Effector memory CD8-positive, alpha-beta T cell (primary cell): ENCODE data around the gene GSE1.

Experiments
- ATAC-seq: fragments of 150-1000 bp; cut with Tn5 transposase; replicated peaks from 2 replicates; pipeline ENCODE4 v1.10.0; 2021; ENCODE audit warnings: mild to moderate bottlenecking, moderate library complexity
- DNase-seq, 3 experiments: peaks; one replicate each; pipeline ENCODE4 v3.0.0; 2021
- H3K27ac Mint-ChIP-seq, 2 donors: one replicate each; pipeline ENCODE4 v1.8.0; 2022; ENCODE audit warnings: mild to moderate bottlenecking in 2 of 2, mixed read lengths in 2 of 2, moderate library complexity in 2 of 2
- H3K27me3 Mint-ChIP-seq, 2 donors: one replicate each; pipeline ENCODE4 v1.8.0; 2022; ENCODE audit warnings: mixed read lengths in 2 of 2
- H3K36me3 Mint-ChIP-seq: one replicate; pipeline ENCODE4 v1.8.0; 2022; ENCODE audit warnings: mild to moderate bottlenecking, moderate library complexity, mixed read lengths; ENCODE audit not compliant: insufficient read depth
- H3K4me1 Mint-ChIP-seq, 2 donors: one replicate each; pipeline ENCODE4 v1.8.0; 2022; ENCODE audit warnings: low read depth in 2 of 2, mixed read lengths in 2 of 2
- H3K4me3 Mint-ChIP-seq, 2 donors: one replicate each; pipeline ENCODE4 v1.8.0; 2022; ENCODE audit warnings: mild to moderate bottlenecking in 2 of 2, mixed read lengths in 2 of 2, moderate library complexity in 2 of 2
- H3K9me3 Mint-ChIP-seq, 2 donors: one replicate each; pipeline ENCODE4 v1.8.0; 2022; ENCODE audit warnings: mixed read lengths in 2 of 2

GSE1 gene

DNA sequence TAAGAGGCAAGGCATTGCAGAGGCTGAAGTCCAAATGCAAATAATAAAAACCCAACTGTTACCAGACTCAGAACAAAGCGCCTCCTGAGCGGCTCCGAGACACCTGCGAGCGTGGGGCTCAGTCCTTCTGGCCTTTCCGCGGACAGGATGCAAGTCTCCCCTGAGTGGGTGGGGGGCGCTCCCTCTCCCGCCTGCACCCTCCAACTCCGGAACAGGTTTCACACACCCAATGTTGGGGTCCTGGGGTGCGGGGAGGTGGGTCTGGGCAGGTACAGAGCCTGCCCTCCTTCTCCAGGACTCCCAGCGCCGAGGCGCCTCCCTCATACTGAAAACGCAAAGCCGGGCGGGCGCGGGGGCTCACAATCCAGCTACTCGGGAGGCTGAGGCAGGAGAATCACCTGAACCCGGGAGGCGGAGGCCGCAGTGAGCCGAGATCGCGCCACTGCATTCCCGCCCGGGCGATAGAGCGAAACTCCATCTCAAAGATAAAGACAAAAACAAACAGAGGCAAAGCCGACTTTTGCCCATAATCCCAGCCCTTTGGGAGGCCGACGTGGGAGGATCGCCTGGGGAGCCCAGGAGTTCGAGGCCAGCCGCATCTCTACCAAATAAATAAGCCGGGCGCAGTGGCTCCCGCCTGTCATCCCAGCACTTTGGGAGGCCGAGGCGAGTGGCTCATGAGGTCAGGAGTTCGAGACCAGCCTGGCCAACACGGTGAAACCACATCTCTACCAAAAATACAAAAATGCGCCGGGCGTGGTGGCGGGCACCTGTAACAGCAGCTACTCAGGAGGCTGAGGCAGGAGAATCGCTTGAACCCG lies 74.7 kb downstream of the GSE1 start:
- ATAC-seq (no peak), DNase-seq (no peak)
- Mint-ChIP-seq H3K4me1 (peaks cover 0 to 2% of the 10 kb centered on the region in 2 donors), H3K4me3 (peak overlapping the region; percentile 80 to 82), H3K36me3 (peaks cover 3% of the 10 kb centered on the region), H3K9me3 (no peaks in the 10 kb centered on the region), H3K27ac (no peak overlapping the region), H3K27me3 (no peaks in the 10 kb centered on the region)

- DNase-seq (peak; percentile 80 to 86 (median 84)), ATAC-seq (peak; percentile 99)
- Mint-ChIP-seq H3K4me1 (peaks cover 0 to 2% of the 10 kb centered on the region in 2 donors), H3K27me3 (peaks cover 7 to 8% of the 10 kb centered on the region in 2 donors), H3K4me3 (peak within 1 kb of the TSS; percentile 80 to 82), H3K36me3 (peaks cover 6% of the 10 kb centered on the region), H3K27ac (no peak within 1 kb of the TSS), H3K9me3 (no peaks in the 10 kb centered on the region)
Measured at GRCh38 chr16:85688586-85689284, 75.6 kb downstream of the GSE1 start, which contains the start of gene GINS2. Gene GINS2, minus strand, starts transcription at chr16:85688954. Its CDS starts 56 bp downstream, at chr16:85688898.

DNA sequence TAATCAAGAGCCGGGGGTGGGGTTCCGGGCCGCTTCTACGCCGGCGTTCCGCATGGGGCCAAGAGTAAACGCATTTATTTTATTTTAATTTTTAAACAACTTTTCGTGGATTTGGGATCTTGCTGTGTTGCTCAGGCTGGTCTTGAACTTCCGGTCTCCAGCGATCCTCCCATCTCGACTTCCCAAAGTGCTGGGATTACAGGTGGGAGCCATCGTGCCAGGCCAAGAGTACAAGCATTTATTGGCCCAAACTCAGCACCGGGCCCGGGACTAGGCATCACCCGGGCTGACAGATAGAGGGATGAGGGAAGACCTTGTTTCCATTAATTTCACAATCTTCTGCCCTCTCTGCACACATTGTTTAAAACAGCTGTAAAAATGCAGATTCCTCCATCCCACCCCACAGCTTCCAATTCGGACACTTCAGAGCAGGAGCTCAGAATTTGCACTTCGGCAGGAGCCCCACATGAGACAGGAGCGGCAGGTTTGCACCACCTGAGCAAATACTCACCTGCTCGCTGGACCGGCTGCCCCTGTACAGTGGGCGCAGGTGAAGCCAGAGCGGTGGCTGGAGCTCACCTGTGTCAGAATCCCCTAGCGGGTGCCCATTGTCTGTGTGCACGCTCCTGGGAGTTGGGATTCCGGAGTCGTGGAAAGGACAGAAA lies 76.3 kb downstream of the GSE1 start:
- H3K36me3 Mint-ChIP-seq, result peaks cover 6% of the 10 kb centered on the region
- H3K9me3 Mint-ChIP-seq, result no peaks in the 10 kb centered on the region
- DNase-seq (no peak), ATAC-seq (no peak)
- peaks cover 7 to 14% of the 10 kb centered on the region in 2 donors for H3K27me3 Mint-ChIP-seq
- no peak overlapping the region for H3K27ac Mint-ChIP-seq
- H3K4me1 Mint-ChIP-seq, result peaks cover 0 to 2% of the 10 kb centered on the region in 2 donors
- peak overlapping the region; percentile 56 to 82 for H3K4me3 Mint-ChIP-seq

- DNase-seq (no peak), ATAC-seq (no peak)
- H3K4me3 Mint-ChIP-seq, result no peak overlapping the region
- peaks cover 7 to 19% of the 10 kb centered on the region in 2 donors for H3K27me3 Mint-ChIP-seq
- peaks cover 6% of the 10 kb centered on the region for H3K36me3 Mint-ChIP-seq
- H3K27ac Mint-ChIP-seq, result no peak overlapping the region
- peaks cover 0 to 2% of the 10 kb centered on the region in 2 donors for H3K4me1 Mint-ChIP-seq
- H3K9me3 Mint-ChIP-seq, result no peaks in the 10 kb centered on the region
Measured at GRCh38 chr16:85689950-85690320, 76.8 kb downstream of the GSE1 start.

DNA sequence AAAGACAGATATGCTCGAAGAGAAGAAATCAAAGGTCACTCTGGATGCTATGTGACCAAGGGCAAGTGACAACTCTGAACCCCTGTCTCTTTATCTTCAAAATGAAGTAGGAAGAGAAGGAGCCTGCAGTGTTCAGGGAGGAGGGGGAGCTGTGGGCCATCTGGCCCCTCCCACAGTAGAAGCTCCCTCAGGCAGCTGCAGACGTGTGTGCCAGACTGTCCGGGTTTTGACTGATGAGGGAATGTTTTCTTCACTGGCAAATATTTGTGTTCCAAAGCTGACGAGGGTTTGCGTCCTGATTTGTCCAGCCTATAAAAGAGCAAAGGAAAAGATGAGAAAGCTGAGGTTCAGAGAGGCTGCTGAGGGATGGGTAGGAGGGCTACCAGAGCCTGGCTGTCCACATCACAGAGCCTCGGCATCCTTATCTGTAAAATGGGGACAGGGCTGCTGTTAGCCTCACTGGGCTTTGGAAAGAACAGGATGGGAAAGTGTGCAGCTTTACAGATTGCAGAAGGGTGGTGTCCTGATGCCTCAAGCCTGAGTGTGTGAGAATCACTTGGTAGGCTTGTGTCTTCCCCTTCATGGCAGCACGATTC lies 77.4 kb downstream of the GSE1 start:
- no peak overlapping the region for H3K27ac Mint-ChIP-seq
- DNase-seq (no peak), ATAC-seq (no peak)
- no peak overlapping the region for H3K4me3 Mint-ChIP-seq
- H3K9me3 Mint-ChIP-seq, result no peaks in the 10 kb centered on the region
- peaks cover 0 to 2% of the 10 kb centered on the region in 2 donors for H3K4me1 Mint-ChIP-seq
- H3K27me3 Mint-ChIP-seq, result peaks cover 7 to 25% of the 10 kb centered on the region in 2 donors
- peaks cover 6% of the 10 kb centered on the region for H3K36me3 Mint-ChIP-seq

DNA sequence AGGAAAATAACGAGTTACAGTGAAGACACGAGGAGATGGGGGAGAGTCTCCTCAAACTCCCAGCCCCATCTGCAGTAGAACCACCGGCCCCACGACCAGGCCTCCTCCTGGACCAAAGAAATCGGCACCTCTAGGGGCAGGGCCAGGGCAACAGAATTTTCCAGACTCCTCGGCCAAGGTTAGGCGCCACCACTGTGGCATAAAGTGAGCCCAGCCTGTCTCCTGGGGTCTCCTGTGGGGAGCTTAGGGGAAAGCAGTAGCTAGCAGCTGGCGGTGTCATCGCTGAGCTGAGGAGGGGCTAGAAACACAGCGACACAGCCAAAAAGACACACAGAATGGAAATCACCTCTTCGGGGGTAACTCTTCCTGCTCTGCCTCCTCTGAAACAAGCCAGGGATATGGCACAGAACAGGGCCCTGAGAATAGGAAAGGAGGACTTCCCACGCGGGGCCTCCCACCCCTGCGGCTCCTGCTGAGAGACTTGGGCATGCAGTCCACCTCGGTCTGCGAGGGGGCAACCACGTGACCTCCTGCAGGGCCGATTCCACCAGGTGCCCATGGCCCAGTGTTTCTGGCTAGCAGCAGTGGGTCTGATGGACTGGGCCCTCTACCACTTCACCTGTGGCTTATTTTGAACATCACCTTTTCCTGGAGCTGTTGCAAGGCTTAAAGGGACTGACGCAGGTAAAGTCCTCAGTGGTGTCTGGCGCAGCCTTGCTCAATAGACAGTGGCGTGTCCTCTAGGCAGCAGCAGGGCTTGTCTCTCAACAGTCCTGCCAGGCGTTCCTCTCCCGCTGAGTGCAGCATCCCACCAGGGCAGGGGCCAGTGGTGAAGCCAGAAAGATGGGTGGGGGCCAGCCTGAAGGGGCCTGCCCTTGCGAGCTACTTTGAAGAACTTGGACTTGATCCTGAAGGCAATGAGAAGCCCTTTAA lies 82.3 kb downstream of the GSE1 start:
- ATAC-seq, result no peak
- H3K4me1 Mint-ChIP-seq, result peaks cover 0 to 2% of the 10 kb centered on the region in 2 donors
- H3K27me3 Mint-ChIP-seq, result peaks cover 33 to 60% of the 10 kb centered on the region in 2 donors
- no peak for DNase-seq
- no peak overlapping the region for H3K4me3 Mint-ChIP-seq
- peaks cover 3% of the 10 kb centered on the region for H3K36me3 Mint-ChIP-seq
- no peaks in the 10 kb centered on the region for H3K9me3 Mint-ChIP-seq
- no peak overlapping the region for H3K27ac Mint-ChIP-seq

GRCh38 chr16:85696781-85697180 lies 83.7 kb downstream of the GSE1 start:
- no peak for DNase-seq
- ATAC-seq, result no peak
- no peaks in the 10 kb centered on the region for H3K9me3 Mint-ChIP-seq
- H3K36me3 Mint-ChIP-seq, result peaks cover 3% of the 10 kb centered on the region
- no peak overlapping the region for H3K4me3 Mint-ChIP-seq
- no peak overlapping the region for H3K27ac Mint-ChIP-seq
- H3K27me3 Mint-ChIP-seq, result peaks cover 33 to 60% of the 10 kb centered on the region in 2 donors
- H3K4me1 Mint-ChIP-seq, result peaks cover 0 to 2% of the 10 kb centered on the region in 2 donors

DNA sequence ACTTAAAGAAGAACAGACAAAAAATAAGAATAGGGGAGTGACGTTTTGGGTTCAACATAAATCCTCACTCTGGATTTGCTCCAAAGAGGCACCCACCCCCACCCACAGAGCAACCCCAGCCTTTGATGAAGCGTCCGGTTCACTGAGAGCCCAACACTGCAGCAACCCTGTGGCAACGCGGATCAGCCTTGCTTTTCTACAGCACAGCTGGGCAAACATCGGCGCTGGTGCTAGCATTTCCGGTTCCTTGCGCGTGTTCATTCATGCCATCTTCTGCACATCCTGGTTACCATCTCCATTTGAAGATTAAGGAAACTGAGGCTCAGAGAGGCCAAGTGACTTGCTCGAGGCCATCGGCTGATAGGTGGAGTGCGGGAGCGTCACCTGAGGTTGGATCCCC lies 84.3 kb downstream of the GSE1 start:
- DNase-seq, result no peak
- Mint-ChIP-seq H3K27ac (no peak overlapping the region), H3K4me3 (no peak overlapping the region), H3K27me3 (peaks cover 33 to 60% of the 10 kb centered on the region in 2 donors), H3K9me3 (no peaks in the 10 kb centered on the region), H3K36me3 (peaks cover 3% of the 10 kb centered on the region), H3K4me1 (peaks cover 0 to 2% of the 10 kb centered on the region in 2 donors)
- ATAC-seq, result no peak

DNA sequence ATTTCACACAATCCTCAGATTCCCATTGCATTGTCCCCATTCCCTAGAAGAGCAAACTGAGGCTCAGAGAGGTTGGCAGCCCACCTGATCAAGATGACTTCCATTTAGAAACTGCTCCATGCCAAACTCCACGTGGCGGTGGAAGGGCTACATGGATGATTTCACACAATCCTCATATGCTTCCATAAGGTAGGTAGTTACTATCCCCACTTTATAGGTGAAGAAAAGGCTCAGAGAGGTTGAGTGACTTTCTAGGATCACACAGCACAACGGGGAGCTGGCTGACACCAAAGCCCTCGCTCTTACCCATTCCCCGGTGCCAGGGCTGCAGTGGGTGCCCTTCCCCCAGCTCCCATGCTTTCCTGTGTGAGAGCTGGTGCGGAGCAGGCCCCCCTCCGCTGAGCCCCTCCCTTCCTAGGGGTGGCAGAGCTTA lies 85.4 kb downstream of the GSE1 start:
- peaks cover under 1% of the 10 kb centered on the region for H3K36me3 Mint-ChIP-seq
- H3K4me3 Mint-ChIP-seq, result no peak overlapping the region
- no peaks in the 10 kb centered on the region for H3K9me3 Mint-ChIP-seq

DNA sequence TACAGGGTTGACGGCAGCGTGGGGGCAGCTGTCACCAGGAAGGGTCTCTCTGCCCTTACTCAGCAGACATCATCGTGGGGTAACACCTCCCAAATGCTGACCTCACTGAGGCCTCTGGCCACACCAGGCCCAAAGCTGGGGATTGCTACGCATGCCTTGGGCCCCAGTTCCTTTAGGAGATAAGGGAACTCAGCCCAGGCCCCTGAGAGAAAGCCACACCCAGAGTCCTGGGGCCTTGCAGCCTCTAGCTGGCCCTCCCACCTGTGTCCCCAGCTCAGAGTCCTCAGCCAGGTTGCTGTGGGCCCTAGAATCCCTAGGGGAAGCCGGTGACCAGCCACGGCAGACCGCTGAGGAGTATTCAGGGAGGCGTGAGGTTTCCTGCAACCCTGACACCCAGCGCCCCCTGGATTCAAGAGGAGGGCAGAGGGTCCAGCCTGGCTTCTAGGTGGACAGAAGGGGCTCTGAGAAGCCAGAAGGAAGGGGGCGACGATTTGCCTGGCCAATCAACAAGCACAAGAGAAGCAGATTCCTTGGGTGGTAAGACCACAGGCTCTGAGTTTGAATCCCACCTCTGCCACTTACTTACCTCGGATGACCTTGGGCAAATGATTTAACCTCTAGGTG lies 85.9 kb downstream of the GSE1 start:
- Mint-ChIP-seq H3K4me3 (no peak overlapping the region), H3K27ac (no peak overlapping the region), H3K27me3 (peaks cover 25 to 49% of the 10 kb centered on the region in 2 donors), H3K36me3 (no peaks in the 10 kb centered on the region), H3K9me3 (no peaks in the 10 kb centered on the region), H3K4me1 (peaks cover 0 to 2% of the 10 kb centered on the region in 2 donors)
- ATAC-seq (no peak), DNase-seq (no peak)

More for the DNA sequence above, 85.4 kb downstream of the GSE1 start:
- Mint-ChIP-seq H3K27me3 (peaks cover 27 to 55% of the 10 kb centered on the region in 2 donors), H3K4me1 (peaks cover 0 to 2% of the 10 kb centered on the region in 2 donors), H3K27ac (no peak overlapping the region)
- DNase-seq, result no peak
- ATAC-seq, result no peak

DNA sequence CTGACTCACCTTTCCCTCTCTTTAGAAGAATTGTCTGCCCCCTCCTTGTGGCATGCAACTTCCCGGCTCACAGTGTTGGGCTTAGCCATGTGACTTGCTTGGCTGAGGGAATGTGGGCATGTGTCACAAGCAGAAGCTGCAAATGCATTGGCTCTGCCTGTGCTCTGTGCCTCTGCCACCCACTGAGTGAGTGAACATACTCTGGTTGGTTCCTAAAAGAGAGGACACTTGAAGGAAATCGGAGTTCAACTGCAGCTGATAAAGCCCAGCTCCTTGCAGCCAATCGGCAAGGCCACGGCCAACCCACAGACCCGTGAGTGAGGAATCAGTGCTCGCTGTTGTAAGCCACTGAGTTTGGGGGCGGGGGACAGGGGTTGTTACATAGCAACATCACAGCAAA lies 86.5 kb downstream of the GSE1 start:
- DNase-seq, result no peak
- no peak for ATAC-seq
- peaks cover 25 to 44% of the 10 kb centered on the region in 2 donors for H3K27me3 Mint-ChIP-seq
- H3K9me3 Mint-ChIP-seq, result no peaks in the 10 kb centered on the region
- H3K4me1 Mint-ChIP-seq, result peaks cover 0 to 2% of the 10 kb centered on the region in 2 donors
- H3K36me3 Mint-ChIP-seq, result no peaks in the 10 kb centered on the region
- no peak overlapping the region for H3K27ac Mint-ChIP-seq
- H3K4me3 Mint-ChIP-seq, result no peak overlapping the region

DNA sequence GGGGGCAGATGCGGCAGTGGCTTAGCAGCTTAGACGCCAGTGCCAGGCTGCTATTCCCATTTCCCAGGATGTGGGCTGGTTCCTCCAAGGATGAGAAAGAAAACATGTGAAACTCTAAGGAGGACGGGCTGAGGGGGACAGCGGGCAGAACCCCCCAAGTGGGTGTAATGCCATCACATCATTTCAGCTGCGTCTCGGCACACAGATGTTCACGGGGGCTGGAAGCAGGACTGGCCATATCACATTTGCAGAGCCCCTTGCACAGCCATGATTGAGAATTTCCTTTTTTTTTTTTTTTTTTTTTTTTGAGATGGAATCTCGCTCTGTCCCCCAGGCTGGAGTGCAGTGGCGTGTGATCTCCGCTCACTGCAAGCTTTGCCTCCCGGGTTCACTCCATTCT lies 90.9 kb downstream of the GSE1 start:
- Mint-ChIP-seq H3K27ac (no peak overlapping the region), H3K27me3 (peaks cover 0 to under 1% of the 10 kb centered on the region in 2 donors), H3K9me3 (no peaks in the 10 kb centered on the region), H3K4me1 (no peaks in the 10 kb centered on the region), H3K4me3 (no peak overlapping the region), H3K36me3 (no peaks in the 10 kb centered on the region)
- DNase-seq (no peak), ATAC-seq (no peak)
